ENCODE data around the gene BNC2. TPM values are rescaled to one million over a fixed set of nuclear protein-coding genes. Genes with fewer than 3 reads are reported as not detected.

The BNC2 gene
- total and polyA plus RNA-seq, 2 of the 4 experiments (the other 2 are of a cell fraction), result 15.5 to 45.2 TPM

DNA sequence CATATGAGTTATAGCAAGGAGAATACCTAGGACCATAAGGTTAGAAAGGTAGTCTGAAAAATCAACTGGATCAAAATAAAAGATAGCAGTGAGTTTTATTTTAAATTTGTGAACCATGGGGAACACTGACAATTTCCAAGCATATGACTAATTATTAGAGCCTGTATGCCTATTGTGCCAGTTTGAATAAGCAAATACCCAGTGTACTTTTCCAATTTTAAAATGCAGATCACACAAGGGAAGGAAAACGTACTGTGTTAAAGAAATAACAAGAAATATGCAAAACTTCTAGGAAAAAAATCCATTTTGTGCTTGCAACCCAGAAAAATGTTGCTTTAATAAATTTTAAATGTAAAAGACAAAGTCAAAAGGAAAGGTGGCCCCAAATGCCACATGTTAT is 257.4 kb downstream of the BNC2 start:
- Histone ChIP-seq H4K91ac (ENCODE audit: insufficient read depth, low read depth, low read length) (no peak overlapping the region), H3K9me3 (ENCODE audit: control insufficient read depth, insufficient read depth, low read length) (no peaks in the 10 kb centered on the region), H2BK20ac (ENCODE audit: low read depth, low read length) (peak overlapping the region; percentile 11; the same call in 1 of the 2 replicates), H3K4ac (ENCODE audit: low read depth, low read length) (peak overlapping the region; percentile 63; the same call in 1 of the 2 replicates), H2BK120ac (ENCODE audit: low read depth, low read length) (no peak overlapping the region), H3K23ac (ENCODE audit: low read depth, low read length) (peak overlapping the region; percentile 3; the same call in 1 of the 2 replicates), H3K79me1 (ENCODE audit: low read depth in 1 of 2, low read length in 2 of 2) (peaks cover 21 to 70% of the 10 kb centered on the region in 2 experiments; a peak in 3 of 4 replicates), H3K27me3 (ENCODE audit: control insufficient read depth, insufficient read depth, low read length) (no peaks in the 10 kb centered on the region), H3K27ac (ENCODE audit: insufficient read depth, low read length) (no peak overlapping the region), H3K4me1 (ENCODE audit: control insufficient read depth, insufficient read depth, low read length) (peaks cover 10% of the 10 kb centered on the region), H3K4me2 (ENCODE audit: low read depth, low read length) (no peak overlapping the region), H3K4me3 (ENCODE audit: insufficient read depth, low read depth, low read length) (no peak overlapping the region), H3K9me1 (ENCODE audit: insufficient read depth, low read length) (peaks cover 3% of the 10 kb centered on the region; the same call in 1 of the 2 replicates), H3K14ac (replicated peaks; ENCODE audit: low read depth, low read length) (no peak overlapping the region), H2BK15ac (ENCODE audit: low read depth, low read length) (0 out of 3 replicates have a peak overlapping the region, but pooled peaks have one; percentile 9), H2AFZ (replicated peaks; ENCODE audit: low read length, poor library complexity) (no peak overlapping the region), H4K8ac (ENCODE audit: low read depth in 2 of 2, low read length in 2 of 2) (no peak overlapping the region), H3K9ac (ENCODE audit: low read depth, low read length) (no peak overlapping the region), H3K18ac (ENCODE audit: low read depth, low read length) (peak overlapping the region; percentile 84; the same call in 1 of the 2 replicates), H3K36me3 (ENCODE audit: control insufficient read depth, insufficient read depth, low read length) (no peaks in the 10 kb centered on the region), H3K56ac (ENCODE audit: extremely low read depth, insufficient read depth, low read length) (no peak overlapping the region), H2BK5ac (ENCODE audit: low read depth, low read length, poor library complexity, severe bottlenecking) (no peak overlapping the region), H2AK9ac (replicated peaks; ENCODE audit: low read depth, low read length, poor library complexity) (no peak overlapping the region), H4K5ac (ENCODE audit: low read depth, low read length) (0 out of 2 replicates have a peak overlapping the region, but pooled peaks have one; percentile 39), H2AK5ac (ENCODE audit: low read depth, low read length) (no peak overlapping the region), H4K20me1 (ENCODE audit: insufficient read depth, low read length) (peaks cover 5% of the 10 kb centered on the region; the same call in 1 of the 2 replicates)
- CTCF ChIA-PET, result no interaction called here
- POLR2A ChIA-PET (ENCODE audit: unreplicated experiment), result no interaction called here
- DNase-seq (no peak), ATAC-seq (ENCODE audit: low read depth) (no peak)
- in situ Hi-C loops (cut with MboI; ENCODE audit: low sequenced_read_pairs), result no loop called here
- WGBS, 2 experiments (ENCODE audit: extremely low coverage in 2 of 2, insufficient read length in 1 of 2), result no CpG with 5 or more reads among the region's 1 CpG
- dilution Hi-C loops (cut with HindIII; ENCODE audit: low sequenced_read_pairs, unreplicated experiment), result no loop called here
- TF ChIP-seq RFX5 (IDR thresholded peaks at IDR 0.05; ENCODE audit: low read depth, low read length) (no peak), POLR2A (IDR thresholded peaks at IDR 0.05; ENCODE audit: low read depth, low read length) (no peak), FOS (IDR thresholded peaks at IDR 0.05; ENCODE audit: low read depth, low read length) (no peak), BHLHE40 (IDR thresholded peaks at IDR 0.05; ENCODE audit: low read depth, low read length) (no peak), NFE2L2 (IDR thresholded peaks at IDR 0.05; ENCODE audit: low read depth, low read length) (no peak), CHD1 (IDR thresholded peaks at IDR 0.05; ENCODE audit: low read depth, low read length) (no peak), RAD21 (IDR thresholded peaks at IDR 0.05; ENCODE audit: low read length) (no peak), MAFK (IDR thresholded peaks at IDR 0.05; ENCODE audit: low read depth, low read length) (no peak), CEBPB (IDR thresholded peaks at IDR 0.05; ENCODE audit: low read depth, low read length) (no peak), SMC3 (IDR thresholded peaks at IDR 0.05; ENCODE audit: low read depth, low read length) (no peak), MAZ (IDR thresholded peaks at IDR 0.05; ENCODE audit: borderline replicate concordance, low read depth, low read length) (no peak), MXI1 (IDR thresholded peaks at IDR 0.05; ENCODE audit: borderline replicate concordance, low read depth, low read length) (no peak)
- TF ChIP-seq, protein P1, sequence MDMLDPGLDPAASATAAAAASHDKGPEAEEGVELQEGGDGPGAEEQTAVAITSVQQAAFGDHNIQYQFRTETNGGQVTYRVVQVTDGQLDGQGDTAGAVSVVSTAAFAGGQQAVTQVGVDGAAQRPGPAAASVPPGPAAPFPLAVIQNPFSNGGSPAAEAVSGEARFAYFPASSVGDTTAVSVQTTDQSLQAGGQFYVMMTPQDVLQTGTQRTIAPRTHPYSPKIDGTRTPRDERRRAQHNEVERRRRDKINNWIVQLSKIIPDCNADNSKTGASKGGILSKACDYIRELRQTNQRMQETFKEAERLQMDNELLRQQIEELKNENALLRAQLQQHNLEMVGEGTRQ (IDR thresholded peaks at IDR 0.05; ENCODE audit: low read depth, low read length), result no peak
- TF ChIP-seq, protein P2, sequence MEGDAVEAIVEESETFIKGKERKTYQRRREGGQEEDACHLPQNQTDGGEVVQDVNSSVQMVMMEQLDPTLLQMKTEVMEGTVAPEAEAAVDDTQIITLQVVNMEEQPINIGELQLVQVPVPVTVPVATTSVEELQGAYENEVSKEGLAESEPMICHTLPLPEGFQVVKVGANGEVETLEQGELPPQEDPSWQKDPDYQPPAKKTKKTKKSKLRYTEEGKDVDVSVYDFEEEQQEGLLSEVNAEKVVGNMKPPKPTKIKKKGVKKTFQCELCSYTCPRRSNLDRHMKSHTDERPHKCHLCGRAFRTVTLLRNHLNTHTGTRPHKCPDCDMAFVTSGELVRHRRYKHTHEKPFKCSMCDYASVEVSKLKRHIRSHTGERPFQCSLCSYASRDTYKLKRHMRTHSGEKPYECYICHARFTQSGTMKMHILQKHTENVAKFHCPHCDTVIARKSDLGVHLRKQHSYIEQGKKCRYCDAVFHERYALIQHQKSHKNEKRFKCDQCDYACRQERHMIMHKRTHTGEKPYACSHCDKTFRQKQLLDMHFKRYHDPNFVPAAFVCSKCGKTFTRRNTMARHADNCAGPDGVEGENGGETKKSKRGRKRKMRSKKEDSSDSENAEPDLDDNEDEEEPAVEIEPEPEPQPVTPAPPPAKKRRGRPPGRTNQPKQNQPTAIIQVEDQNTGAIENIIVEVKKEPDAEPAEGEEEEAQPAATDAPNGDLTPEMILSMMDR (conservative IDR thresholded peaks at IDR 0.05; ENCODE audit: low read depth, low read length), result no peak
- TF ChIP-seq, protein P3, sequence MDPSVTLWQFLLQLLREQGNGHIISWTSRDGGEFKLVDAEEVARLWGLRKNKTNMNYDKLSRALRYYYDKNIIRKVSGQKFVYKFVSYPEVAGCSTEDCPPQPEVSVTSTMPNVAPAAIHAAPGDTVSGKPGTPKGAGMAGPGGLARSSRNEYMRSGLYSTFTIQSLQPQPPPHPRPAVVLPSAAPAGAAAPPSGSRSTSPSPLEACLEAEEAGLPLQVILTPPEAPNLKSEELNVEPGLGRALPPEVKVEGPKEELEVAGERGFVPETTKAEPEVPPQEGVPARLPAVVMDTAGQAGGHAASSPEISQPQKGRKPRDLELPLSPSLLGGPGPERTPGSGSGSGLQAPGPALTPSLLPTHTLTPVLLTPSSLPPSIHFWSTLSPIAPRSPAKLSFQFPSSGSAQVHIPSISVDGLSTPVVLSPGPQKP (IDR thresholded peaks at IDR 0.05; ENCODE audit: borderline replicate concordance, low read depth, low read length), result no peak
- no TSS peak for BruUV-seq (replicated peaks)
- intact Hi-C loops (cut with micrococcal nuclease), result no loop called here
